Psoas muscle (tissue), 8 donors: Measurements from ENCODE around the gene PON3. TPM values are rescaled to one million over a fixed set of nuclear protein-coding genes. Genes with fewer than 3 reads are reported as not detected.

Source experiments
- ATAC-seq, 4 donors: fragments of 200-7000 bp; cut with Tn5 transposase; one replicate each; pipeline ENCODE4 v1.9.1; 2020; ENCODE audit warnings: moderate library complexity in 3 of 4, mild to moderate bottlenecking in 2 of 4
- DNase-seq, 2 donors: peaks; one replicate each; pipeline ENCODE4 v3.0.0-alpha.2; 2020
- H3K27ac ChIP-seq: fragments of 200-600 bp; one replicate; pipeline ENCODE4 v1.8.0; 2022
- H3K27me3 ChIP-seq, 3 donors: fragments of 200-600 bp in 1 of 3; one replicate each; pipeline versions ENCODE4 v1.6.1 to v1.8.0; 2013 to 2022; ENCODE audit warnings: low read length in 2 of 3, mild to moderate bottlenecking in 2 of 3, moderate library complexity in 1 of 3; ENCODE audit not compliant: insufficient read depth in 3 of 3
- H3K36me3 ChIP-seq, 2 donors: fragments of 200-600 bp in 1 of 2; one replicate each; pipeline versions ENCODE4 v1.6.1 to v1.8.0; 2013 to 2022; ENCODE audit warnings: low read depth in 1 of 2, mild to moderate bottlenecking in 1 of 2, moderate library complexity in 1 of 2; ENCODE audit not compliant: insufficient read depth in 1 of 2
- H3K4me1 ChIP-seq: fragments of 200-600 bp; one replicate; pipeline ENCODE4 v1.8.0; 2022
- H3K4me3 ChIP-seq: fragments of 200-600 bp; one replicate; pipeline ENCODE4 v1.8.0; 2022; ENCODE audit warnings: mild to moderate bottlenecking
- H3K9me3 ChIP-seq: fragments of 200-600 bp; one replicate; pipeline ENCODE4 v1.8.0; 2022
- CTCF ChIP-seq: fragments of 200-600 bp; IDR thresholded peaks from one replicate; pipeline ENCODE4 v1.8.0; 2022; ENCODE audit warnings: antibody characterized with exemption
- WGBS, 3 donors: extraction: QIAGEN DNeasy Blood & Tissue Kit; methylation state at CpG; one replicate each; pipeline versions ENCODE4 v1.1.6 to v1.1.7; 2013; 5-methylcytosine and 5-hydroxymethylcytosine counted together
- intact Hi-C, 2 donors: fragments of 100-400 bp; cut with DNase I; formaldehyde crosslinking; loops; one replicate each; pipeline versions ENCODE4 v1.11.0 to v1.14.2; 2022
- polyA plus RNA-seq, 3 donors: library from polyadenylated mRNA; stranded (reverse); fragments of 200-250 nt; gene quantifications; one replicate each; pipeline ENCODE4 v1.2.3, GENCODE V29; 2013
- total RNA-seq, 4 donors: library from RNA; stranded (reverse); fragmentation: NEBNext Ultra II Directional in 2 of 4; extraction: Animal tissue kit (Norgen Biotek cat#: 25700) in 2 of 4; gene quantifications; one replicate each; pipeline versions ENCODE4 v1.2.1 to v1.2.4, GENCODE V29; 2021 to 2023
- donor health status: healthy with polysubstance abuse.
- donor health status: DM: no; HTN: no; CAD: no; lungs with moderate emphysema.
- donor health status: Bipolar disorder and iron deficiency.
- donor health status: healthy.
- donor health status: DM: yes; HTN: yes; CAD: no.
- donor health status: DM: no; HTN: no; CAD: no.
- donor health status: DM: no; HTN: no; CAD: no.
- donor health status: DM: yes; HTN: yes; CAD: no.

PON3 gene
- total and polyA plus RNA-seq, 7 donors: 0.30 to 0.50 (median 0.46) TPM; not detected in 1

DNA sequence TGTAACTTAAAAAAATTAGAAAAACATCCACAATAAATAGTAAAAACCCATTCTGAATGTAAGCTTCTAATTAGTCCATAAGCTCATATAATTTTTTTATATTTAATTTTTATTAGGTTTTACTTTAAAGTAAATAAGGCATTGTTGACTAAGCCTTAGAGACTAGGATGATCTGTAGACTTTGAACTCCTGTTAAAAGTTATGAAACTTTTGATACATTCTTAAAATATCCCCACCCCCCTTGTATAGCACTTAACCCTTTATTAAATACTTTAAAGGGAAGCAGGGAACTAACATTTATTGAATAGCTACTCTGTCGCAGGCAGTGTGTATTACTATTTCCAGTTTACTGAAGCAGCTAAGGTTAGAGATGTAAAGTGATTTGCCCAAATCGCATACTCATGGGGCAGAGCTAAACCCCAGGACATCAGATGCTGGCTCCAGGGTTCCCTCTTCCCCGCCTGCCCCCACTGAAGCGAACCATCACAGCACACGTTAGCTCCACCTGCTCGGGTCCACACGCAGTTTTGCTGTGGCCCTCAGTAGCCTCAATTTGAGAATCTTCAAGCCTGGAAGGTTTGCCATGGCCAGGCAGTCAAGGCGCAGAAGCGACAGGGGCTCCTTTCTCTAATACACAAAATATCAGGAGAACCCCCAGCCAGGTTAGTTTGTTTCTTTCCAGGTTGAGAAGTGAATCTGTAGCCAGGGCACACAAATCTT, 72.6 kb downstream of the PON3 start:
- Histone ChIP-seq H3K27ac (no peak overlapping the region), H3K4me3 (no peak overlapping the region), H3K9me3 (no peaks in the 10 kb centered on the region), H3K4me1 (no peaks in the 10 kb centered on the region), H3K36me3 (no peaks in the 10 kb centered on the region), H3K27me3 (peaks cover 0 to 3% (median 2%) of the 10 kb centered on the region in 3 donors)
- ATAC-seq (no peak), DNase-seq (no peak)
- intact Hi-C loops: no loop called here
- WGBS, 3 donors: 92 to 94% (median 93%) methylated on average over 9 of the region's 9 CpGs
- TF ChIP-seq CTCF: no peak

DNA sequence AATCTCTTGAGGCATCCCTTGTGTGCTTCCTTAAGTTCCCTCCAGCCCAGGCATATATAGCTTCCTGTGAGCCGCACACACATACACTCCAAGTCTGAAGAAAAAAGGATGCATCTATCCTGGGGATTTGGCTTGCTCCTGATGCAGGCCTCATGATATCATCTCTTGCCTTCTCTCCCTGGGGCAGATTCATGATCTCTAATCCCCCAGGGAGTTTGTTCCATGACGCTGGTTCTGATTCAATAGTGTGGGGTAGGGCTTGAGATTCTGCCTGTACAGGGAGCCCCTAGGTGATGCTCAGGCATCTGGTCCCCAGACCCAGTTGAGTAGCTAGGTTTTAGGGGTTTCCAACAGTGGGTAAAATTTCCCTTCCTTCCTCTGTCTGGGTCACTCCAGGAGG, 73.3 kb downstream of the PON3 start:
- Histone ChIP-seq H3K4me3 (no peak overlapping the region), H3K27ac (no peak overlapping the region), H3K36me3 (no peaks in the 10 kb centered on the region), H3K4me1 (no peaks in the 10 kb centered on the region), H3K9me3 (no peaks in the 10 kb centered on the region), H3K27me3 (peaks cover 0 to 3% (median 2%) of the 10 kb centered on the region in 3 donors)
- ATAC-seq (no peak), DNase-seq (no peak)
- TF ChIP-seq CTCF: no peak
- 47 to 67% (median 63%) methylated on average over 2 of the region's 2 CpGs for WGBS, 3 donors
- intact Hi-C loops: no loop called here

- Histone ChIP-seq H3K27ac (no peak overlapping the region), H3K4me1 (no peaks in the 10 kb centered on the region), H3K27me3 (peaks cover 0 to 3% (median 2%) of the 10 kb centered on the region in 3 donors), H3K36me3 (no peaks in the 10 kb centered on the region), H3K4me3 (no peak overlapping the region), H3K9me3 (no peaks in the 10 kb centered on the region)
- no peak for ATAC-seq
- TF ChIP-seq CTCF: no peak
- intact Hi-C loops: no loop called here
- no peak for DNase-seq
- 85 to 93% (median 88%) methylated on average over 8 of the region's 8 CpGs for WGBS, 3 donors
Measured at GRCh38 chr7:95322396-95322795, 73.8 kb downstream of the PON3 start.

- no peak overlapping the region for H3K4me3 ChIP-seq
- no peak for DNase-seq
- 39 to 65% (median 41%) methylated on average over 1 of the region's 1 CpG for WGBS, 3 donors
- ATAC-seq: no peak
- intact Hi-C loops: no loop called here
- no peaks in the 10 kb centered on the region for H3K9me3 ChIP-seq
- H3K4me1 ChIP-seq: no peaks in the 10 kb centered on the region
- H3K36me3 ChIP-seq: no peaks in the 10 kb centered on the region
- no peak overlapping the region for H3K27ac ChIP-seq
- no peak for TF ChIP-seq CTCF
- peaks cover 0 to 3% (median 2%) of the 10 kb centered on the region in 3 donors for H3K27me3 ChIP-seq
Measured at GRCh38 chr7:95321720-95322119, 74.5 kb downstream of the PON3 start.

DNA sequence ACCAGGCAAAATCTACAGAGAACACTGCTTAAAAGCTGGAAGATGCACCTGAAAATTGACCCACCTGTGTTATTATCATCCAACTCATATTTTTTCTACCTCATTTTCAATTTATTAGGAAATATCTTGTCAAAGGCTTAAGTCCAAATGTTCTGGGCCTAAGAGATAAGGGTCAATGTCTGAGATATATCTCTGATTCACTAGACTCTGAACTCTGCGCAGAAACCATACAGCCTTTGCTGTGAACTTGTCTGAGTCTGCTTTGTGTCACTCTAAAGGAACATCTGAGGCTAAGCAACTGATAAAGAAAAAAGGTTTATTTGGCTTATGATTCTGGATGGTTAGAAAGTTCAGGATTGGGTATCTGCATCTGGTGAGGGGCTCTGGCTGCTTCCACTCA, 75.5 kb downstream of the PON3 start:
- intact Hi-C loops: no loop called here
- H3K4me1 ChIP-seq: no peaks in the 10 kb centered on the region
- no peaks in the 10 kb centered on the region for H3K9me3 ChIP-seq
- TF ChIP-seq CTCF: no peak
- DNase-seq: no peak
- H3K27ac ChIP-seq: no peak overlapping the region
- 98 to 100% (median 100%) methylated on average over 1 of the region's 1 CpG for WGBS, 3 donors
- no peak overlapping the region for H3K4me3 ChIP-seq
- H3K27me3 ChIP-seq: peaks cover 0 to 3% (median 2%) of the 10 kb centered on the region in 3 donors
- no peak for ATAC-seq
- no peaks in the 10 kb centered on the region for H3K36me3 ChIP-seq
